Liver (tissue), 9 donors: ENCODE data around the gene CHIC2. TPM values are rescaled to one million over a fixed set of nuclear protein-coding genes. Genes with fewer than 3 reads are reported as not detected.

Experiments used
- DNase-seq: peaks from one replicate; pipeline ENCODE4 v3.0.0-alpha.2; 2017; ENCODE audit warnings: low spot score
- H3K27ac ChIP-seq, 2 donors: one replicate each; pipeline ENCODE4 v1.7.0; 2013; ENCODE audit warnings: inconsistent platforms in 2 of 2, low read length in 2 of 2, control low read depth in 1 of 2, low read depth in 1 of 2, mild to moderate bottlenecking in 1 of 2
- H3K27me3 ChIP-seq, 4 donors: one replicate each; pipeline versions ENCODE4 v1.6.1 to v1.7.0; 2013; ENCODE audit warnings: low read length in 3 of 4, inconsistent platforms in 1 of 4, mild to moderate bottlenecking in 1 of 4, moderate library complexity in 1 of 4; ENCODE audit not compliant: control insufficient read depth in 4 of 4, insufficient read depth in 4 of 4
- H3K36me3 ChIP-seq, 4 donors: one replicate each; pipeline versions ENCODE4 v1.6.1 to v1.7.0; 2013; ENCODE audit warnings: low read length in 3 of 4, mild to moderate bottlenecking in 3 of 4, low read depth in 1 of 4, moderate library complexity in 1 of 4; ENCODE audit not compliant: control insufficient read depth in 4 of 4, insufficient read depth in 3 of 4
- H3K4me1 ChIP-seq, 4 donors: one replicate each; pipeline versions ENCODE4 v1.6.1 to v1.7.0; 2013; ENCODE audit warnings: low read length in 3 of 4, mild to moderate bottlenecking in 3 of 4, moderate library complexity in 1 of 4; ENCODE audit not compliant: control insufficient read depth in 4 of 4, insufficient read depth in 4 of 4
- H3K4me3 ChIP-seq, 3 donors: one replicate each; pipeline versions ENCODE4 v1.6.1 to v1.7.0; 2013; ENCODE audit warnings: low read length in 3 of 3, control low read depth in 1 of 3, low read depth in 1 of 3, mild to moderate bottlenecking in 1 of 3
- H3K9ac ChIP-seq, 2 donors: one replicate each; pipeline ENCODE4 v1.7.0; 2013; ENCODE audit warnings: low read length in 2 of 2, mild to moderate bottlenecking in 2 of 2, moderate library complexity in 2 of 2, control low read depth in 1 of 2, low read depth in 1 of 2
- H3K9me3 ChIP-seq, 4 donors: one replicate each; pipeline versions ENCODE4 v1.6.1 to v1.7.0; 2013; ENCODE audit warnings: low read length in 3 of 4; ENCODE audit not compliant: control insufficient read depth in 4 of 4
- ATF3 ChIP-seq: IDR thresholded peaks from 2 replicates; pipeline ENCODE4 v1.6.1; 2016; ENCODE audit warnings: antibody characterized with exemption
- CTCF ChIP-seq: fragments of 150-350 bp; IDR thresholded peaks from 2 replicates; pipeline ENCODE4 v1.5.1; 2017; ENCODE audit warnings: improper control_type of control experiment, low read depth, low read length; ENCODE audit not compliant: missing input control
- FOXA1 ChIP-seq: IDR thresholded peaks from 2 replicates; pipeline ENCODE4 v1.6.1; 2016; ENCODE audit warnings: antibody characterized with exemption
- GABPA ChIP-seq, 2 donors: IDR thresholded peaks in 1 of 2; conservative IDR thresholded peaks in 1 of 2; 2 replicates each; pipeline ENCODE4 v1.6.1; 2016; ENCODE audit warnings: antibody characterized with exemption in 2 of 2, mild to moderate bottlenecking in 1 of 2, moderate library complexity in 1 of 2
- HNF4A ChIP-seq, 2 donors: conservative IDR thresholded peaks; 2 replicates each; pipeline ENCODE4 v1.6.1; 2016; ENCODE audit warnings: antibody characterized with exemption in 2 of 2, mild to moderate bottlenecking in 2 of 2
- HNF4G ChIP-seq: IDR thresholded peaks from 2 replicates; pipeline ENCODE4 v1.6.1; 2016; ENCODE audit warnings: antibody characterized with exemption
- JUND ChIP-seq, 2 donors: IDR thresholded peaks; 2 replicates each; pipeline ENCODE4 v1.6.1; 2016; ENCODE audit warnings: antibody characterized with exemption in 2 of 2
- MAX ChIP-seq: IDR thresholded peaks from 2 replicates; pipeline ENCODE4 v1.6.1; 2016; ENCODE audit warnings: antibody characterized with exemption
- NR2F2 ChIP-seq: IDR thresholded peaks from 2 replicates; pipeline ENCODE4 v1.6.1; 2016; ENCODE audit warnings: antibody characterized with exemption
- RAD21 ChIP-seq, 2 donors: IDR thresholded peaks; 2 replicates each; pipeline ENCODE4 v1.6.1; 2016; ENCODE audit warnings: antibody characterized with exemption in 2 of 2, mild to moderate bottlenecking in 2 of 2
- RXRA ChIP-seq, 2 donors: IDR thresholded peaks; 2 replicates each; pipeline ENCODE4 v1.6.1; 2017 to 2018; ENCODE audit warnings: antibody characterized with exemption in 2 of 2, mild to moderate bottlenecking in 1 of 2
- SP1 ChIP-seq: IDR thresholded peaks from 2 replicates; pipeline ENCODE4 v1.6.1; 2018; ENCODE audit warnings: antibody characterized with exemption, mild to moderate bottlenecking
- TAF1 ChIP-seq: conservative IDR thresholded peaks from 2 replicates; pipeline ENCODE4 v1.6.1; 2016; ENCODE audit warnings: antibody characterized with exemption, mild to moderate bottlenecking
- YY1 ChIP-seq: IDR thresholded peaks from 2 replicates; pipeline ENCODE4 v1.6.1; 2016; ENCODE audit warnings: antibody characterized with exemption, mild to moderate bottlenecking
- ZBTB33 ChIP-seq: IDR thresholded peaks from 2 replicates; pipeline ENCODE4 v1.6.1; 2016; ENCODE audit warnings: antibody characterized with exemption
- WGBS: extraction: QIAGEN DNeasy Blood & Tissue Kit; methylation state at CpG from one replicate; pipeline ENCODE4 v1.1.7; 2013; 5-methylcytosine and 5-hydroxymethylcytosine counted together
- polyA plus RNA-seq, 2 donors: library from polyadenylated mRNA; stranded (reverse) in 1 of 2; unstranded in 1 of 2; fragments of 200-250 nt in 1 of 2; fragments of >200 nt in 1 of 2; fragmentation: Nextera tagmentation in 1 of 2; extraction: Ambion mirVana in 1 of 2; gene quantifications; one replicate each; pipeline versions ENCODE4 v1.2.1 to v1.2.3, GENCODE V29; 2013 to 2015
- total RNA-seq, 2 donors: library from RNA; depleted of rRNA; stranded (reverse); fragments of >200 nt; gene quantifications; one replicate each; pipeline ENCODE4 v1.2.3, GENCODE V29; 2014
- TF ChIP-seq, protein P1 (sequence below): IDR thresholded peaks from 2 replicates; pipeline ENCODE4 v1.6.1; 2016; ENCODE audit warnings: antibody characterized with exemption, mild to moderate bottlenecking
- donor health status: healthy.
- donor health status: healthy.
- donor health status: healthy.
- donor health status: healthy.
- donor health status: healthy.

Gene CHIC2
- total and polyA plus RNA-seq, 4 donors = 9.3 to 26.2 (median 18.4) TPM

- no peak for DNase-seq
- Histone ChIP-seq H3K9me3 (no peaks in the 10 kb centered on the region), H3K27me3 (no peaks in the 10 kb centered on the region), H3K9ac (no peak overlapping the region), H3K4me1 (peaks cover 0 to 15% (median 10%) of the 10 kb centered on the region in 4 donors), H3K4me3 (no peak overlapping the region), H3K36me3 (peaks cover 0 to 2% (median 0%) of the 10 kb centered on the region in 4 donors), H3K27ac (peak overlapping the region in 1 of 2 donors; percentile 19)
- WGBS = 71% methylated on average over 2 of the region's 2 CpGs
- peak; percentile 6 for TF ChIP-seq NR2F2
- TF ChIP-seq SP1 = no peak
- TF ChIP-seq, protein P1, sequence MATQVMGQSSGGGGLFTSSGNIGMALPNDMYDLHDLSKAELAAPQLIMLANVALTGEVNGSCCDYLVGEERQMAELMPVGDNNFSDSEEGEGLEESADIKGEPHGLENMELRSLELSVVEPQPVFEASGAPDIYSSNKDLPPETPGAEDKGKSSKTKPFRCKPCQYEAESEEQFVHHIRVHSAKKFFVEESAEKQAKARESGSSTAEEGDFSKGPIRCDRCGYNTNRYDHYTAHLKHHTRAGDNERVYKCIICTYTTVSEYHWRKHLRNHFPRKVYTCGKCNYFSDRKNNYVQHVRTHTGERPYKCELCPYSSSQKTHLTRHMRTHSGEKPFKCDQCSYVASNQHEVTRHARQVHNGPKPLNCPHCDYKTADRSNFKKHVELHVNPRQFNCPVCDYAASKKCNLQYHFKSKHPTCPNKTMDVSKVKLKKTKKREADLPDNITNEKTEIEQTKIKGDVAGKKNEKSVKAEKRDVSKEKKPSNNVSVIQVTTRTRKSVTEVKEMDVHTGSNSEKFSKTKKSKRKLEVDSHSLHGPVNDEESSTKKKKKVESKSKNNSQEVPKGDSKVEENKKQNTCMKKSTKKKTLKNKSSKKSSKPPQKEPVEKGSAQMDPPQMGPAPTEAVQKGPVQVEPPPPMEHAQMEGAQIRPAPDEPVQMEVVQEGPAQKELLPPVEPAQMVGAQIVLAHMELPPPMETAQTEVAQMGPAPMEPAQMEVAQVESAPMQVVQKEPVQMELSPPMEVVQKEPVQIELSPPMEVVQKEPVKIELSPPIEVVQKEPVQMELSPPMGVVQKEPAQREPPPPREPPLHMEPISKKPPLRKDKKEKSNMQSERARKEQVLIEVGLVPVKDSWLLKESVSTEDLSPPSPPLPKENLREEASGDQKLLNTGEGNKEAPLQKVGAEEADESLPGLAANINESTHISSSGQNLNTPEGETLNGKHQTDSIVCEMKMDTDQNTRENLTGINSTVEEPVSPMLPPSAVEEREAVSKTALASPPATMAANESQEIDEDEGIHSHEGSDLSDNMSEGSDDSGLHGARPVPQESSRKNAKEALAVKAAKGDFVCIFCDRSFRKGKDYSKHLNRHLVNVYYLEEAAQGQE = no peak
- TF ChIP-seq CTCF = no peak
- no peak for TF ChIP-seq GABPA (IDR thresholded peaks at IDR 0.05 in 1 of 2, conservative IDR thresholded peaks at IDR 0.05 in 1 of 2)
These were observed 2.3 kb upstream of the CHIC2 start for GRCh38 chr4:54066718-54067129.

DNA sequence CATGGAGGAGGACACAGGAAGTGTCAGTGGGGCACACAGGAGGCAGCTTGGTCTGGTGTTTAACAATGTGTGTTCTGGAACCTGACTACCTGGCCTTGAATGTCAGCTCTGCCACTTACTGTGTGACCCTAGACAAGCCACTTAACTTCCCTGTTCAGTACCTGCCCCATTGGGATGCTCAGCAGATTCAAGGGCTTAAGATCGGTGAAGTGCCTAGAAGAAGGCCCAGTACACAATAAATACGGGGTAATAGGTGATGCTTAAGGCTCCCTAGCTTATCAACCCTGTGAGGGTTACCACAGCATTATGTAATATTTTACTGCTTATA, 1.6 kb upstream of the CHIC2 start:
- Histone ChIP-seq H3K9ac (no peak overlapping the region), H3K27me3 (no peaks in the 10 kb centered on the region), H3K9me3 (no peaks in the 10 kb centered on the region), H3K36me3 (peaks cover 0 to 2% (median 0%) of the 10 kb centered on the region in 4 donors), H3K4me3 (no peak overlapping the region), H3K4me1 (peaks cover 3 to 18% (median 14%) of the 10 kb centered on the region in 4 donors), H3K27ac (peak overlapping the region; percentile 4 to 100)
- no peak for DNase-seq
- WGBS = 94% methylated on average over 2 of the region's 2 CpGs
- TF ChIP-seq ZBTB33 (no peak), HNF4G (no peak), TAF1 (no peak), YY1 (no peak), RXRA (IDR thresholded peaks at IDR 0.05) (no peak), HNF4A (conservative IDR thresholded peaks at IDR 0.05) (no peak), GABPA (IDR thresholded peaks at IDR 0.05 in 1 of 2, conservative IDR thresholded peaks at IDR 0.05 in 1 of 2) (no peak), ATF3 (no peak), MAX (no peak), FOXA1 (no peak), NR2F2 (no peak), RAD21 (IDR thresholded peaks at IDR 0.05) (no peak), CTCF (no peak), JUND (IDR thresholded peaks at IDR 0.05) (no peak), SP1 (no peak)
- TF ChIP-seq, protein P1 = no peak
